Small intestine (tissue), 7 donors: ENCODE measurements around the gene GALK1. TPM values are rescaled to one million over a fixed set of nuclear protein-coding genes. Genes with fewer than 3 reads are reported as not detected.

Experiments used
- DNase-seq, 2 donors: peaks; one replicate each; pipeline versions ENCODE4 v3.0.0 to v3.0.0-alpha.2; 2013
- FAIRE-seq: peaks from 2 replicates; lab custom pipeline; 2012; peaks lifted over from hg19 to GRCh38; lab: Jason Lieb, UNC
- H3K27ac ChIP-seq, 3 donors: one replicate each; pipeline ENCODE4 v1.5.1; 2013; ENCODE audit warnings: low read length in 2 of 3, mild to moderate bottlenecking in 2 of 3, control low read depth in 1 of 3, inconsistent platforms in 1 of 3, low read depth in 1 of 3, moderate library complexity in 1 of 3
- H3K27me3 ChIP-seq, 3 donors: one replicate each; pipeline ENCODE4 v1.6.1; 2013; ENCODE audit warnings: low read length in 3 of 3, inconsistent platforms in 1 of 3; ENCODE audit not compliant: control insufficient read depth in 3 of 3, insufficient read depth in 3 of 3
- H3K36me3 ChIP-seq, 3 donors: one replicate each; pipeline ENCODE4 v1.6.1; 2013; ENCODE audit warnings: low read length in 3 of 3, inconsistent platforms in 1 of 3, low read depth in 1 of 3, mild to moderate bottlenecking in 1 of 3, moderate library complexity in 1 of 3; ENCODE audit not compliant: control insufficient read depth in 3 of 3, insufficient read depth in 2 of 3
- H3K4me1 ChIP-seq, 3 donors: one replicate each; pipeline ENCODE4 v1.6.1; 2013; ENCODE audit warnings: low read length in 2 of 3, inconsistent platforms in 1 of 3, low read depth in 1 of 3, mild to moderate bottlenecking in 1 of 3, moderate library complexity in 1 of 3; ENCODE audit not compliant: control insufficient read depth in 3 of 3, insufficient read depth in 2 of 3
- H3K4me3 ChIP-seq, 3 donors: one replicate each; pipeline ENCODE4 v1.5.1; 2013; ENCODE audit warnings: low read length in 3 of 3, control low read depth in 1 of 3, inconsistent platforms in 1 of 3, low read depth in 1 of 3, mild to moderate bottlenecking in 1 of 3, moderate library complexity in 1 of 3
- H3K9me3 ChIP-seq, 2 donors: one replicate each; pipeline ENCODE4 v1.6.1; 2013; ENCODE audit warnings: low read depth in 1 of 2, low read length in 1 of 2; ENCODE audit not compliant: control insufficient read depth in 2 of 2, insufficient read depth in 1 of 2
- WGBS, 3 donors: extraction: QIAGEN DNeasy Blood & Tissue Kit; methylation state at CpG; one replicate each; pipeline ENCODE4 v1.1.7; 2013; 5-methylcytosine and 5-hydroxymethylcytosine counted together
- polyA plus RNA-seq, 4 donors: library from polyadenylated mRNA; stranded (reverse) in 3 of 4; unstranded in 1 of 4; fragments of 200-250 nt in 3 of 4; fragments of 120-200 nt in 1 of 4; gene quantifications; one replicate each; pipeline versions ENCODE4 v1.2.1 to v1.2.3, GENCODE V29; 2013
- donor health status: healthy with polysubstance abuse.
- donor health status: control.
- donor health status: control.
- donor health status: Bipolar disorder and iron deficiency.
- donor health status: healthy.

Gene GALK1
- polyA plus RNA-seq, 4 donors = 43.4 to 116 (median 81.4) TPM

GRCh38 chr17:75774991-75775668 is 10.1 kb upstream of the GALK1 start:
- 64 to 76% (median 65%) methylated on average over 6 of the region's 6 CpGs for WGBS, 3 donors
- Histone ChIP-seq H3K4me3 (no peak overlapping the region), H3K9me3 (no peaks in the 10 kb centered on the region), H3K27me3 (no peaks in the 10 kb centered on the region), H3K27ac (no peak overlapping the region), H3K36me3 (peaks cover 10 to 35% (median 10%) of the 10 kb centered on the region in 3 donors), H3K4me1 (peaks cover 0 to 47% (median 0%) of the 10 kb centered on the region in 3 donors)
- FAIRE-seq (no peak), DNase-seq (peak in 1 of 2 donors; percentile 61)

DNA sequence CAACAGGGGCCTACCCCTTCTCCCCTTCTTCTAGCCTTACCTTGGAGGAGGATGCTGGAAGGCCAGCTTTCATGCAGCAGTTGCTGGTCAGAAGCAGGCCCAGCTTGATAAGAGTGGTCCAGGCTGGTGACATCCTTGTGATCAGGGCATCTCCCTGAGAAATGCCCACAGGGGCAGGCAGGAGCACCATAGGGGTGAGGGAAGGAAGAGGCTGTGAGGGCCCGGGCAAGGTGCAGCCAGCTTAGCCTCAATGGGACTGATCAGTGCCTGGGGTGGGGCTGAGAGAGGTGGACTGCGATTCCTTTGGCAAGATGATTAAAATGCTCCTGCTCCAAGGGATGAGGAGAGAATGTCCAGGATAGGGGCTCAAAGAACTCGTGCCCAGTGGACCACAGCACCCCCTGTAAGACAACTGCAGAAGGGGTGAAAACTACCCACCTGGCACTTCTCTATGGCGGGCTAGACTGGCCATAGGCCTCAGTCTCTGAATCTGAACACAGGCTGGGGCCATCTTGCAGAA is 9.5 kb upstream of the GALK1 start:
- Histone ChIP-seq H3K27ac (no peak overlapping the region), H3K4me1 (peaks cover 0 to 53% (median 0%) of the 10 kb centered on the region in 3 donors), H3K27me3 (no peaks in the 10 kb centered on the region), H3K4me3 (no peak overlapping the region), H3K36me3 (peaks cover 10 to 35% (median 10%) of the 10 kb centered on the region in 3 donors), H3K9me3 (no peaks in the 10 kb centered on the region)
- DNase-seq (no peak), FAIRE-seq (no peak)
- 83 to 91% (median 86%) methylated on average over 4 of the region's 4 CpGs for WGBS, 3 donors

DNA sequence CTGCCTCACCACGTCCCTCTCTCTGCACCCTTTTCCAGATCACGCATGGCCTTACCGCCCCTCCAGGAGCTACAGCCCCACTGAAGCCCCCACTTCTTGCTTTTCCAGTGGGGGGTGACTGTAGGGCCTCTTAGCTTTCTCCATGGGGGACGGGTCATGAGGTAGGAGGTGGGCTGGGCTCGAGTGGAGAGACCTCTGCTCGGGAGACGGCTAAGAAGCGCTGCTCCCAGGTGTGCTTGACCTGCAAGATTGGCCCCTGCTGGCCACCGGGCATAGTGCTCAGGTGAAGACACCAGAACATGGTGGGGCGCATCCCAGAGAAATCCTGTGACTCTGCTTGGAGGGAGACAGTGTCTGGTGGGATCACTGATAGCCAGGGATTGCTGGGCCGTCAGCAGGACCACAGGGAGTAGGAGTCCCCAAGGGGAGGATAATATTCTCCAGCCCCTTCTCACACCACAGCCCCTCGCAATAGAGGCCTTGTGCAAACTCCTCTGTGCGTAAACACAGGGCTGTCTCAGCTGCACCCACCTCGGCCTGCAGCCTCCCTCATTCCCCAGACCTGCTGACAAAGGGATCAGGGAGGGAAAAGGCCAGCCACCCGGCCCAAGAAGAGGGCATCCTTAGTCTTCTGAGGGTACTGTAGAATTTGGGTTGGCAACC is 8.9 kb upstream of the GALK1 start:
- no peaks in the 10 kb centered on the region for H3K9me3 ChIP-seq
- H3K27ac ChIP-seq = no peak overlapping the region
- H3K4me1 ChIP-seq = peaks cover 0 to 56% (median 0%) of the 10 kb centered on the region in 3 donors
- peaks cover 8 to 32% (median 10%) of the 10 kb centered on the region in 3 donors for H3K36me3 ChIP-seq
- H3K27me3 ChIP-seq = no peaks in the 10 kb centered on the region
- WGBS, 3 donors = 86 to 92% (median 88%) methylated on average over 15 of the region's 15 CpGs
- FAIRE-seq (no peak), DNase-seq (no peak)
- H3K4me3 ChIP-seq = no peak overlapping the region

DNA sequence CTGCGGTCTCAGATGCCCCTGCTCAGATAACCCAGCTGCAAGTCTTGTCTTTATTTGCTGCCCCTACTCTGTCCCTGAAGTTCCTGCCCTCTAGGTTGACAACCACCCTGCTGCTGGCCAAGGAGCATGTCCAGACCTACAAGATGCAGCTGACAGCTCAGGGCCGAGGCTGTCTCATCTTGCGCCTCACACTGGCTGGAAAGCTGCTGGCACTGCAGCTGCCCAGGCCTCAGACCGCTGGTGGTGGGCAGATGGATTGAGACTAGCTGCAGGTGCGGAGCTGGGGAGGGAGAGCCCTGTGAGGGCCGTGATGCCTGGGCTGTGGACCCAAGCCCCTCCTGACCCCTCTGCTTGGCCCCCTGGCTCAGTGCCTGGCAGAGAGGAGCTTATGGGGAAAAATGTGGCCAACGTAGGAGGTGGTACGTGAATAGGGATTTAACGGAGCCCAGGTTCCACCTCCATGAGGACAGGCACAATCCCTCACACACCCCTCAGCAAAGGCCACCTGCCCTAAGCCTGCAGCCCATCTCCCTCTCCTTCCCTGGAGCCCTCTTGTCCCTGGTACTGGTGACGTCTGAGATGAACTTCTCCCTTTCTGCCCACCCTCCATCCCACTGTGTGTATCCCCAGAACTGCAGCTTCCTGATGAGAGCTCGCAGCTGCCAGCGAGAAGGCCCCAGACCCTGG is 8.3 kb upstream of the GALK1 start:
- Histone ChIP-seq H3K27me3 (no peaks in the 10 kb centered on the region), H3K4me1 (peaks cover 0 to 56% (median 0%) of the 10 kb centered on the region in 3 donors), H3K36me3 (peaks cover 2 to 26% (median 7%) of the 10 kb centered on the region in 3 donors), H3K4me3 (no peak overlapping the region), H3K9me3 (no peaks in the 10 kb centered on the region), H3K27ac (no peak overlapping the region)
- WGBS, 3 donors = 81 to 91% (median 88%) methylated on average over 12 of the region's 12 CpGs
- no peak for FAIRE-seq
- no peak for DNase-seq

DNA sequence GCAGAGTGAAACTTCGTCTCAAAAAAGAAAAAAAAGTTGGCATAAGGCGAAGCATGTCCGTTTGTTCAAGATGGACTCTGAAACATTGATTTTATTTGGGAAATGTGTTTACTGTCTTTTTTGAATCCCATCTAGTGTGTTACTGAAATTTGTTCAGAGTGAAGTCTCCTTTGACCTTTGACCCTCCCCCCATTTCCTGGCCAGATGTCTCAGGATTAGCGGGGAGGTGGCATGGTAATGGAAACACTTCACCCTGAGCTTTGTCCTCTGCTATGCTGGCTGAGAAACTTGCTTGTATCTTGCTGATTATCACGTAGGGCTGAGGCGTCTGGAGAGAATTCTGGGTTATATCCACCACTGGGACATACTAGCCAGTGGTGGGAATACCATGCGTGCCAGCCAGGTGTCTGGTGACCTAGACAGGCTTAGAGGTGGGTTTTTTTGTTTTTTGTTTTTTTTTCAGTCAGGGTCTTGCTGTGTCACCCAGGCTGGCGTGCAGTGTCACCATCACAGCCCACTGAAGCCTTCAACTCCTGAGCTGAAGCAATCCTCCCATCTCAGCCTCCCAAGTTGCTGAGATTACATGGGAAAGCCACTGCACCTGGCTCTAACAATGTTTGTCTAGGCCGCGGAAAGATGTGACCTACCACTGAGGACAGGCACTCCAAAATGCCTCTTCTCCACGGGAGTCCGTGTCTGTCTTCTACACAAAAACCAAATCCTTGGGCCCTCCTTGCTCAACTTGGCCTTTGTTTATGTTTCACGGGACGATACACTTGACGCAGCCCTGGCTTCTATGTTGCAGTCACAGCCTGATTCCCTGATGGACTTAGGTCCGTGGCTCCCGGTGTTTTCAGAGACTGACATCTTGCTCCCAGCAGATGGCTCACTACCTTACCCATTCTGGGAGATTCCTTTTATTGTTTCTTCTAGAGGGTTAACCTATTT is 6.6 kb upstream of the GALK1 start:
- Histone ChIP-seq H3K4me3 (no peak overlapping the region), H3K4me1 (peaks cover 0 to 50% (median 0%) of the 10 kb centered on the region in 3 donors), H3K27ac (peak overlapping the region; percentile 67 to 88 (median 71)), H3K36me3 (peaks cover 0 to 26% (median 3%) of the 10 kb centered on the region in 3 donors), H3K27me3 (no peaks in the 10 kb centered on the region), H3K9me3 (no peaks in the 10 kb centered on the region)
- WGBS, 3 donors = 22 to 51% (median 38%) methylated on average over 17 of the region's 17 CpGs
- no peak for FAIRE-seq
- DNase-seq = peak; percentile 83 to 87

- Histone ChIP-seq H3K27me3 (no peaks in the 10 kb centered on the region), H3K27ac (peak overlapping the region in 2 of 3 donors; percentile 57 to 63), H3K36me3 (peaks cover 0 to 10% (median 0%) of the 10 kb centered on the region in 3 donors), H3K9me3 (no peaks in the 10 kb centered on the region), H3K4me3 (no peak overlapping the region), H3K4me1 (peaks cover 0 to 45% (median under 1%) of the 10 kb centered on the region in 3 donors)
- FAIRE-seq = no peak
- DNase-seq = peak; percentile 78 to 97
- 30 to 64% (median 55%) methylated on average over 3 of the region's 3 CpGs for WGBS, 3 donors
Measured at GRCh38 chr17:75769536-75769935, 4.5 kb upstream of the GALK1 start.

DNA sequence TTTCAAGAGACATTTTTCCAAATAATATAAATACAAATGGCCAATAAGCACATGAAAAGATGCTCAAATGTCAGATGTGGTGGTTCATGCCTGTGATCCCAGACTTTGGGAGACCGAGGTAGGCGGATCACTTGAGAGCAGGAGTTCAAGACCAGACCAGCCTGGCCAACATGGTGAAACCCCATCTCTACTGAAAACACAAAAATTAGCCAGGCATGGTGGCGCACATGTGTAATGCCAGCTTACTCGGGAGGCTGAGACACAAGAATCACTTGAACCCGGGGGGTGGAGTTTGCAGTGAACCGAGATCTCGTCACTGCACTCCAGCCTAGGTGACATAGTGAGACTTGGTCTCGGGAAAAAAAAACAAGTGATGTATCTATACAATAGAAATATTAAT is 2.9 kb upstream of the GALK1 start:
- Histone ChIP-seq H3K36me3 (peaks cover 0 to 11% (median 0%) of the 10 kb centered on the region in 3 donors), H3K27ac (no peak overlapping the region), H3K4me3 (no peak overlapping the region), H3K27me3 (no peaks in the 10 kb centered on the region), H3K4me1 (peaks cover 0 to 52% (median 4%) of the 10 kb centered on the region in 3 donors), H3K9me3 (no peaks in the 10 kb centered on the region)
- WGBS, 3 donors = 85 to 90% (median 88%) methylated on average over 8 of the region's 8 CpGs
- DNase-seq (no peak), FAIRE-seq (no peak)
